BJ (cell line): Measurements from ENCODE around the gene SDF4. TPM values are rescaled to one million over a fixed set of nuclear protein-coding genes. Genes with fewer than 3 reads are reported as not detected.

Source experiments
- CTCF ChIA-PET: fragments of 350-600 bp; formaldehyde crosslinking; extraction: SDS; loops from one replicate; lab custom pipeline; 2021; ENCODE audit warnings: antibody characterized with exemption, inconsistent platforms; lab: Yijun Ruan, JAX
- POLR2A ChIA-PET: fragments of 300-600 bp; sonication (Branson Sonifier 250); formaldehyde crosslinking; extraction: SDS; loops from one replicate; lab custom pipeline; 2021; ENCODE audit warnings: antibody characterized with exemption; lab: Charles Lee
- DNase-seq: peaks from one replicate; pipeline ENCODE4 v3.0.0-alpha.2; 2011; ENCODE audit warnings: low read depth
- H3K27me3 ChIP-seq: 2 replicates; pipeline ENCODE4 v1.6.0; 2011; ENCODE audit warnings: low read length; ENCODE audit not compliant: control insufficient read depth, insufficient read depth
- H3K36me3 ChIP-seq: 2 replicates; pipeline ENCODE4 v1.5.1; 2011; ENCODE audit warnings: low read length; ENCODE audit not compliant: control insufficient read depth, insufficient read depth
- H3K4me3 ChIP-seq: 2 replicates; pipeline ENCODE4 v1.5.1; 2011; ENCODE audit warnings: low read depth, mild to moderate bottlenecking, control low read depth, low read length
- polyA plus RNA-seq: library from polyadenylated mRNA; depleted of rRNA; stranded (reverse); fragments of >200 nt; gene quantifications from 2 replicates; pipeline ENCODE4 v1.2.3, GENCODE V29; 2011
- TF ChIP-seq, protein P1 (sequence below): IDR thresholded peaks from 2 replicates; pipeline ENCODE4 v1.5.1; 2011; ENCODE audit warnings: low read depth, mild to moderate bottlenecking, control low read depth, inconsistent platforms, low read length, moderate library complexity; ENCODE audit not compliant: insufficient read depth

The SDF4 gene
- polyA plus RNA-seq, 1 experiment = 188 TPM

DNA sequence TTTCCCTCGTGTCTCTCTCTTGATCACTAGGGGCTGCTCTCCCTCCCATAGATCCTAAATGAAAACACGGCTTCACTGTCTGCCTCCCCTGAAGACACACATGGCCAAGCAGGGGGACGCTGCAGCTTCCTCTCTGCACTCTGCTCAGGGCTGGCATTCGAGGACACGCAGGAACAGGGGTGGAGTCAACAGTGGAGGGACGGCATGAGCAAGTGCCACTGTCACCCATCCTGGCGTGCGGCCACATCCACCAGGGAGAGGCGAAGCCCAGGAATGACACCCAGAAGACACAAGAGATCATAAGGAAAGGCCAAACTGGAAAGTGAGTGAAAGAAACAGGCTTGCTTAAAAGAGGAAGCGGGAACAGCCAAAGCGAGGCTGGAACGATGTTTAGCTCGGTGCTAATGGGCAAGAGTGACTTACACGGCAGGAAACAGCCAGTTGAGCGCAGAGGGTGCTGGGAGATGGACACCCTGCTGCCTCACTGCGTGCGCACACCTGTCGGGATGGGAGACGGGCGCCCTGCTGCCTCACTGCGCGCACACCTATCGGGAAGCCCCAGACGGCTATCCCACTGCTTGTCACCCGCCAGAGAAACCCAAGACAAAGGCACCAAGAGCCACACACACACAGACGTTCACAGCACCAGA is 28.3 kb upstream of the SDF4 start:
- no peak overlapping the region for H3K4me3 ChIP-seq
- peaks cover 39% of the 10 kb centered on the region for H3K36me3 ChIP-seq
- ChIA-PET CTCF (interaction anchor here (0.7 to 6.4 kb wide), 3 partner anchors 30 to 276 kb away, joined by 3 to 30 read pairs (median 4); no protein-coding TSS in a partner anchor), POLR2A (no interaction called here)
- DNase-seq = no peak
- TF ChIP-seq, protein P1, sequence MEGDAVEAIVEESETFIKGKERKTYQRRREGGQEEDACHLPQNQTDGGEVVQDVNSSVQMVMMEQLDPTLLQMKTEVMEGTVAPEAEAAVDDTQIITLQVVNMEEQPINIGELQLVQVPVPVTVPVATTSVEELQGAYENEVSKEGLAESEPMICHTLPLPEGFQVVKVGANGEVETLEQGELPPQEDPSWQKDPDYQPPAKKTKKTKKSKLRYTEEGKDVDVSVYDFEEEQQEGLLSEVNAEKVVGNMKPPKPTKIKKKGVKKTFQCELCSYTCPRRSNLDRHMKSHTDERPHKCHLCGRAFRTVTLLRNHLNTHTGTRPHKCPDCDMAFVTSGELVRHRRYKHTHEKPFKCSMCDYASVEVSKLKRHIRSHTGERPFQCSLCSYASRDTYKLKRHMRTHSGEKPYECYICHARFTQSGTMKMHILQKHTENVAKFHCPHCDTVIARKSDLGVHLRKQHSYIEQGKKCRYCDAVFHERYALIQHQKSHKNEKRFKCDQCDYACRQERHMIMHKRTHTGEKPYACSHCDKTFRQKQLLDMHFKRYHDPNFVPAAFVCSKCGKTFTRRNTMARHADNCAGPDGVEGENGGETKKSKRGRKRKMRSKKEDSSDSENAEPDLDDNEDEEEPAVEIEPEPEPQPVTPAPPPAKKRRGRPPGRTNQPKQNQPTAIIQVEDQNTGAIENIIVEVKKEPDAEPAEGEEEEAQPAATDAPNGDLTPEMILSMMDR = no peak
- no peaks in the 10 kb centered on the region for H3K27me3 ChIP-seq

DNA sequence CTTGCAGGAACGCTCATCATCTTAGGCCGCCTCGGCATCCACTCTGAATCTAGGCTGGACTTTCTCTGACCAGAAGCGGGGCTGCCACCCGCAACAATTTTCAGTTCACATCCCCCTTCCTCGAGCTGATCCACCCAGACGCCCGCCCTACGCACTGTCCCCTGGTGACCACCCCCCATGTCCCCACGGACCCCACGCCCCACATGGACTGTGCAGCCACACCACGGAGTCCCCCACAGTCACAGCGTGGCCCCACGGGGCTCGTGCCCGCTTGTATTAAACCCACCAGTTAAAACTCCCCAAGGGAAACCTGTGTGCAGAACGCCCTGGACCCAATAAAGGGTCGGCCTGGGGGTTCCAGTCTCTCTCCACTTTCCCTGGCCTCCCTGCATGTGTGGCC is 27.7 kb upstream of the SDF4 start:
- POLR2A ChIA-PET = no interaction called here
- CTCF ChIA-PET = interaction anchor here (6.4 kb wide), 1 partner anchor 138 kb away, joined by 30 read pairs; no protein-coding TSS in a partner anchor

GRCh38 chr1:1259119-1259488 is 27.3 kb upstream of the SDF4 start:
- Histone ChIP-seq H3K27me3 (no peaks in the 10 kb centered on the region), H3K36me3 (peaks cover 40% of the 10 kb centered on the region), H3K4me3 (no peak overlapping the region)
- ChIA-PET POLR2A (no interaction called here), CTCF (interaction anchor here (6.4 kb wide), 1 partner anchor 137 kb away, joined by 30 read pairs; no protein-coding TSS in a partner anchor)
- no peak for DNase-seq
- TF ChIP-seq, protein P1 = no peak

More for the DNA sequence above, 27.7 kb upstream of the SDF4 start:
- Histone ChIP-seq H3K27me3 (no peaks in the 10 kb centered on the region), H3K36me3 (peaks cover 39% of the 10 kb centered on the region), H3K4me3 (no peak overlapping the region)
- no peak for DNase-seq
- TF ChIP-seq, protein P1 = no peak

- no peak for DNase-seq
- Histone ChIP-seq H3K36me3 (peaks cover 36% of the 10 kb centered on the region), H3K27me3 (no peaks in the 10 kb centered on the region), H3K4me3 (no peak overlapping the region)
- CTCF ChIA-PET = interaction anchor here (0.6 to 1.8 kb wide), 3 partner anchors 135 to 216 kb away, joined by 4 to 9 read pairs (median 5); no protein-coding TSS in a partner anchor
- TF ChIP-seq, protein P1 = no peak
- POLR2A ChIA-PET = no interaction called here
Observed at GRCh38 chr1:1256956-1257871, 25.4 kb upstream of the SDF4 start.

DNA sequence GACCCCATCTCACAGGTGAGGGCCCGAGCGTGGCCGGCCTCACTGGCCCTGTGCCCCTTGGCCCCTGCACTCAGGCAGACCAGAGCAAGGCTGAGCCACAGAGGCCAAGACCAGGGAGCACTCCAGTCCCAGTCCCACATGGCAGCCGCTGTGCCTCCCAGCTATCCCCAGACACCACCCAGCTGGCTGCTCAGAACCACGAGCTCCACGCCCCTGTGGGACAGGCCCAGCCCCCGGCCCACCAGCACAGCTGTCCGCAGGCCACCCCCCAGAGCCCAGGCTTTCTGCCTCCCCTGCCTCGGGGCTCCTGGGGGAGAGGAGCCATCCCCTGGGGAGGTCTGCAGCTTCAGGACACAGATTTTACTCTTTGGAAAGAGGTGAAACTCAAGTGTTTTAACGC is 23.8 kb upstream of the SDF4 start:
- CTCF ChIA-PET = interaction anchor here (0.8 to 2.0 kb wide), 2 partner anchors 9 to 133 kb away, joined by 3 to 10 read pairs; no protein-coding TSS in a partner anchor

More for the DNA sequence above, 23.8 kb upstream of the SDF4 start:
- peaks cover 30% of the 10 kb centered on the region for H3K36me3 ChIP-seq
- TF ChIP-seq, protein P1 = no peak
- H3K27me3 ChIP-seq = no peaks in the 10 kb centered on the region
- no peak for DNase-seq
- POLR2A ChIA-PET = no interaction called here
- H3K4me3 ChIP-seq = no peak overlapping the region
